B cell (primary cell): Measurements from ENCODE around the gene TSC2. TPM values are rescaled to one million over a fixed set of nuclear protein-coding genes. Genes with fewer than 3 reads are reported as not detected.

ENCODE experiments used
- ATAC-seq: fragments of 200-7000 bp; cut with Tn5 transposase; one replicate; pipeline ENCODE4 v1.10.0; 2021; ENCODE audit warnings: low read depth, mild to moderate bottlenecking, moderate number of reproducible peaks, moderate library complexity
- CTCF ChIA-PET: fragments of 350-600 bp; sonication (Branson Sonifier 250); formaldehyde crosslinking; loops from one replicate; lab custom pipeline; 2021; ENCODE audit warnings: antibody characterized with exemption, inconsistent platforms; lab: Charles Lee
- POLR2A ChIA-PET: fragments of 350-600 bp; sonication (Branson Sonifier 250); formaldehyde crosslinking; loops from one replicate; lab custom pipeline; 2021; ENCODE audit warnings: antibody characterized with exemption; lab: Charles Lee
- DNase-seq: peaks from one replicate; pipeline ENCODE4 v3.0.0; 2013
- H2AFZ ChIP-seq: 2 replicates; pipeline ENCODE4 v1.6.1; 2012; ENCODE audit warnings: mild to moderate bottlenecking, low read depth, low read length; ENCODE audit not compliant: insufficient read depth, poor library complexity, severe bottlenecking
- H3K27ac ChIP-seq, 2 donors: 1 replicate in 1 of 2; 2 replicates in 1 of 2; pipeline ENCODE4 v1.5.1; 2012 to 2013; ENCODE audit warnings: low read length in 2 of 2, mild to moderate bottlenecking in 2 of 2, moderate library complexity in 1 of 2
- H3K27me3 ChIP-seq, 4 experiments: fragments of 200-600 bp in 1 of 4; sonication (generic) in 1 of 4; replicated peaks in 1 of 4; 1 replicate in 2 of 4; 2 replicates in 2 of 4; pipeline versions ENCODE4 v1.6.1 to v1.7.0; 2013 to 2016; ENCODE audit warnings: low read length in 3 of 4, mild to moderate bottlenecking in 2 of 4, mixed read lengths in 1 of 4, moderate library complexity in 1 of 4; ENCODE audit not compliant: insufficient read depth in 4 of 4, control insufficient read depth in 3 of 4; ENCODE audit errors: control extremely low read depth in 1 of 4
- H3K36me3 ChIP-seq, 2 experiments: replicated peaks in 1 of 2; 1 replicate in 1 of 2; 2 replicates in 1 of 2; pipeline versions ENCODE4 v1.6.1 to v1.7.1; 2013; ENCODE audit warnings: low read length in 1 of 2; ENCODE audit not compliant: insufficient read depth in 2 of 2, control insufficient read depth in 1 of 2; ENCODE audit errors: control extremely low read depth in 1 of 2, extremely low read depth in 1 of 2
- H3K4me1 ChIP-seq, 2 donors: fragments of 200-600 bp in 1 of 2; sonication (generic) in 1 of 2; 1 replicate in 1 of 2; 2 replicates in 1 of 2; pipeline versions ENCODE4 v1.5.1 to v1.6.1; 2013 to 2017; ENCODE audit warnings: low read length in 2 of 2; ENCODE audit not compliant: control insufficient read depth in 2 of 2, insufficient read depth in 2 of 2
- H3K4me2 ChIP-seq: replicated peaks from 2 replicates; pipeline ENCODE3; 2012; ENCODE audit warnings: mild to moderate bottlenecking, low read depth, low read length; ENCODE audit not compliant: poor library complexity, severe bottlenecking
- H3K4me3 ChIP-seq, 5 experiments: fragments of 200-600 bp in 1 of 5; sonication (generic) in 1 of 5; 1 replicate in 3 of 5; 2 replicates in 2 of 5; pipeline versions ENCODE4 v1.5.1 to v1.7.0; 2011 to 2016; ENCODE audit warnings: low read length in 4 of 5, mild to moderate bottlenecking in 4 of 5, low read depth in 2 of 5, control low read depth in 1 of 5, moderate library complexity in 1 of 5; ENCODE audit not compliant: insufficient read depth in 1 of 5; ENCODE audit errors: control extremely low read depth in 1 of 5, extremely low read depth in 1 of 5
- H3K79me2 ChIP-seq: fragments of 200-600 bp; sonication (generic); one replicate; pipeline ENCODE4 v1.6.0; 2016; ENCODE audit warnings: low read length; ENCODE audit not compliant: control insufficient read depth, insufficient read depth
- H3K9ac ChIP-seq: fragments of 200-600 bp; sonication (generic); 2 replicates; pipeline ENCODE4 v1.6.1; 2017; ENCODE audit warnings: mild to moderate bottlenecking, low read length, moderate library complexity
- H3K9me3 ChIP-seq, 3 donors: one replicate each; pipeline versions ENCODE4 v1.6.1 to v1.7.1; 2013; ENCODE audit warnings: low read length in 2 of 3; ENCODE audit not compliant: control insufficient read depth in 2 of 3, insufficient read depth in 1 of 3; ENCODE audit errors: control extremely low read depth in 1 of 3
- H4K20me1 ChIP-seq: 2 replicates; pipeline ENCODE4 v1.6.0; 2012; ENCODE audit warnings: mild to moderate bottlenecking, low read length; ENCODE audit not compliant: insufficient read depth, control insufficient read depth, poor library complexity, severe bottlenecking
- H3K27ac Mint-ChIP-seq: one replicate; pipeline ENCODE4 v1.8.0; 2021; ENCODE audit warnings: mixed read lengths
- H3K27me3 Mint-ChIP-seq: one replicate; pipeline ENCODE4 v1.8.0; 2021; ENCODE audit warnings: mixed read lengths
- H3K4me1 Mint-ChIP-seq: one replicate; pipeline ENCODE4 v1.8.0; 2021; ENCODE audit warnings: mixed read lengths
- H3K4me3 Mint-ChIP-seq: one replicate; pipeline ENCODE4 v1.8.0; 2021; ENCODE audit warnings: mixed read lengths
- H3K9me3 Mint-ChIP-seq: one replicate; pipeline ENCODE4 v1.8.0; 2022; ENCODE audit warnings: mixed read lengths; ENCODE audit not compliant: insufficient read depth
- CTCF ChIP-seq: fragments of 200-600 bp; IDR thresholded peaks from one replicate; pipeline ENCODE4 v1.8.0; 2022; ENCODE audit warnings: antibody characterized with exemption, mild to moderate bottlenecking
- EZH2 ChIP-seq: IDR thresholded peaks from 2 replicates; pipeline ENCODE4 v1.6.1; 2012; ENCODE audit warnings: borderline replicate concordance, low read depth, mild to moderate bottlenecking, moderate library complexity, low read length; ENCODE audit not compliant: insufficient read depth, poor library complexity, severe bottlenecking
- WGBS: methylation state at CpG from one replicate; pipeline ENCODE4 v1.1.5; 2013; ENCODE audit warnings: missing lambda C conversion rate; ENCODE audit not compliant: insufficient coverage; 5-methylcytosine and 5-hydroxymethylcytosine counted together
- intact Hi-C: fragments of 100-400 bp; cut with micrococcal nuclease; formaldehyde crosslinking; loops from one replicate; pipeline ENCODE4 v1.10.0; 2022
- polyA plus RNA-seq: library from polyadenylated mRNA; depleted of rRNA; stranded (reverse); fragments of >200 nt; gene quantifications from 2 replicates; pipeline ENCODE4 v1.2.3, GENCODE V29; 2012
- total RNA-seq, 2 donors: library from RNA; stranded (reverse); fragments of 120-200 nt in 1 of 2; gene quantifications; 1 replicate in 1 of 2; 2 replicates in 1 of 2; pipeline versions ENCODE4 v1.2.3 to v1.2.4, GENCODE V29; 2013 to 2022

Gene TSC2
- total and polyA plus RNA-seq, 2 donors (not counting 1 experiment from before 2014, with no cell fraction given): 128 to 194 TPM

GRCh38 chr16:2087748-2088631, 40.2 kb downstream of the TSC2 start:
- Histone ChIP-seq H3K27me3 (no peaks in the 10 kb centered on the region), H4K20me1 (no peaks in the 10 kb centered on the region), H3K27ac (no peak overlapping the region), H3K4me2 (no peak overlapping the region), H3K9ac (no peak overlapping the region), H2AFZ (no peak overlapping the region), H3K79me2 (no peaks in the 10 kb centered on the region), H3K4me1 (peaks cover 0 to 15% of the 10 kb centered on the region in 2 donors), H3K9me3 (no peaks in the 10 kb centered on the region), H3K36me3 (peaks cover 0 to 48% of the 10 kb centered on the region in 2 experiments), H3K4me3 (no peak overlapping the region)
- no peak for TF ChIP-seq CTCF
- TF ChIP-seq EZH2: no peak
- Mint-ChIP-seq H3K4me1 (peaks cover 7% of the 10 kb centered on the region), H3K27ac (peak overlapping the region; percentile 88), H3K27me3 (no peaks in the 10 kb centered on the region), H3K9me3 (no peaks in the 10 kb centered on the region), H3K4me3 (no peak overlapping the region)
- ATAC-seq (no peak), DNase-seq (no peak)
- ChIA-PET POLR2A (no interaction called here), CTCF (no interaction called here)
- intact Hi-C loops: no loop called here
- WGBS: 95% methylated on average over 34 of the region's 41 CpGs

- Histone ChIP-seq H3K4me3 (no peak overlapping the region), H3K27ac (no peak overlapping the region), H3K9ac (no peak overlapping the region), H3K9me3 (no peaks in the 10 kb centered on the region), H3K79me2 (no peaks in the 10 kb centered on the region), H4K20me1 (no peaks in the 10 kb centered on the region), H2AFZ (no peak overlapping the region), H3K4me2 (no peak overlapping the region), H3K36me3 (peaks cover 0 to 46% of the 10 kb centered on the region in 2 experiments), H3K27me3 (no peaks in the 10 kb centered on the region), H3K4me1 (peaks cover 0 to 15% of the 10 kb centered on the region in 2 donors)
- no peak overlapping the region for H3K27ac Mint-ChIP-seq
- intact Hi-C loops: no loop called here
- H3K4me1 Mint-ChIP-seq: peaks cover 7% of the 10 kb centered on the region
- no peak for ATAC-seq
- H3K9me3 Mint-ChIP-seq: no peaks in the 10 kb centered on the region
- H3K4me3 Mint-ChIP-seq: no peak overlapping the region
- no peak for TF ChIP-seq CTCF
- no peak for TF ChIP-seq EZH2
- WGBS: 87% methylated on average over 6 of the region's 20 CpGs
- POLR2A ChIA-PET: no interaction called here
- CTCF ChIA-PET: no interaction called here
- H3K27me3 Mint-ChIP-seq: no peaks in the 10 kb centered on the region
- no peak for DNase-seq
Observed at GRCh38 chr16:2088759-2089358, 41.1 kb downstream of the TSC2 start.
